HG03521 (cell line): Measurements from ENCODE around the gene C17orf67.
A peak's percentile ranks its signal among the peaks of the same experiment; 100 is the strongest.

Experiments used
- ATAC-seq: cut with Tn5 transposase; IDR thresholded peaks from one replicate; pipeline ENCODE4 v1.9.1; 2021; ENCODE audit warnings: mild to moderate bottlenecking, moderate library complexity; ENCODE audit not compliant: unreplicated experiment

C17orf67 gene

DNA sequence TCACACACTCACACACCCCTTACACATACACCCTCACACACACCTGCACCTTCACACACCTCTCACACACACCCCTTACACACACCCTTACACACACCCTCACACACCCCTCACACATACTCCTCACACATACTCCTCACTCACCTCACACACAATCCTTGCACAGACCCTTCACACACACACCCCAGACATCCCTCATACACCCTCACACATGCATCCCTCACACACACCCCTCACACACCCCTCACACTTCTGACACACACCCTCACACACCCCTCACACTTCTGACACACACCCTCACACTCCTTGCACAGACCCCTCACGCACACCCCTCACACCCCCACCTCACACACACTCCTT lies 23.9 kb downstream of the C17orf67 start:
- no peak for ATAC-seq

GRCh38 chr17:56809106-56809819 lies 24.5 kb downstream of the C17orf67 start:
- ATAC-seq = no peak

DNA sequence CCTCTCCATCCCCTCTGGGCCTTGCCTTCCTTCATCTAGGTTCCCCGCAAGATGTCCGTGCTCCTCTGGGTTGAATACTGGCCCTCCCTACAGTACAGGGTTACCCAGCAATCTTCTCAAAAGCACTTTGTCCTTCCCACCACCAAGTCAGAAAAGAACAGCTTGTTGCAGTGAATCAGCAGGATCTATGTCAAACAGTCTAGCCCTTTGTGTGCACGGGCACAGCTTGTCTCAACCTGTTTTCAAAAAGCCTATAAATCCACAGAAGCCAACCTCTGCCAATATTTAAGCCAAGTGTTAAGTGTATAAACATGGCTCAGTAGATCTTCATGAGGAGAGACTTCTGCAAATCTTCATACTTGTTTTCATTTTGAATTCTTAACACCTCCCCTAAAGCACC lies 25.2 kb downstream of the C17orf67 start:
- no peak for ATAC-seq

GRCh38 chr17:56807723-56808122 lies 26.0 kb downstream of the C17orf67 start:
- no peak for ATAC-seq

GRCh38 chr17:56806949-56807348 lies 26.8 kb downstream of the C17orf67 start:
- no peak for ATAC-seq

DNA sequence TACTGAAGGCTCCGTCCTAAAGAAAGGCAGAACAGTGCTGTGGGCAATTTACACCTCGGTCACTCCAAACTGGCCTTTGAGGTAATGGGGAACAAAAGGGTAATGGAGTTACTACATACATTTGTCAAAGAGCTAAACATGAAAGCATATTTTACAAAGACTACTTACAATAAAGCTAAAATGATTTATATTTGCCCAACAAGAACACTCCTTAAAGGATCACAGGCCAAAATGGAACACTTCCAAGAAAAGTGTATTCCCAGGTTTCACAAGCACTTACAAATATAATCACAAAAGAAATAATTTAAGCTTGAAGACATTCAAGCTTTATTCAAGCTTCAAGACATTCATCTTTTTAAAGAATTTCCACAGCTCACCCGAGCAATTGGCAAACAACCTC lies 29.3 kb downstream of the C17orf67 start:
- no peak for ATAC-seq

GRCh38 chr17:56803071-56803470 lies 30.6 kb downstream of the C17orf67 start:
- no peak for ATAC-seq

GRCh38 chr17:56801459-56802178 lies 32.1 kb downstream of the C17orf67 start:
- no peak for ATAC-seq

GRCh38 chr17:56798916-56799315 lies 34.8 kb downstream of the C17orf67 start:
- no peak for ATAC-seq

DNA sequence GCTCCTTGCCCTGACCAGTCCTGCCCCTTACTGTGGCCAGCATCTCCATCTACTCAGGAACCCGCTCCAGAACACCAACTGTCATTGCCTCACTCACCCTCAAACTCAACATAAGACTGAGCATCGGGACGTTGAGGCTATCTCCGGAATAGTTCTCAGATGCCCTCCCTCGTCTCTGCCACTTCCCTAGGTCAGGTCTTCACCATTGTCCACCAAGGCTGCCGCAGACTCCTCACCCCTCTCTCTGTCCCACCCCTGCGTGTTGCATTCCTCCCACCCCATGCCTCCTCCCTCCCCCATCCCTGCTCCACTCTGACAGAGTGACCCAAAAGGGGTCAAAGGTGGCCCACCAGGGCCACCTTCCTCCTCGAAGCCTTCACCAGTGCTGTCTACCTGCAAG lies 37.2 kb downstream of the C17orf67 start:
- ATAC-seq = no peak

DNA sequence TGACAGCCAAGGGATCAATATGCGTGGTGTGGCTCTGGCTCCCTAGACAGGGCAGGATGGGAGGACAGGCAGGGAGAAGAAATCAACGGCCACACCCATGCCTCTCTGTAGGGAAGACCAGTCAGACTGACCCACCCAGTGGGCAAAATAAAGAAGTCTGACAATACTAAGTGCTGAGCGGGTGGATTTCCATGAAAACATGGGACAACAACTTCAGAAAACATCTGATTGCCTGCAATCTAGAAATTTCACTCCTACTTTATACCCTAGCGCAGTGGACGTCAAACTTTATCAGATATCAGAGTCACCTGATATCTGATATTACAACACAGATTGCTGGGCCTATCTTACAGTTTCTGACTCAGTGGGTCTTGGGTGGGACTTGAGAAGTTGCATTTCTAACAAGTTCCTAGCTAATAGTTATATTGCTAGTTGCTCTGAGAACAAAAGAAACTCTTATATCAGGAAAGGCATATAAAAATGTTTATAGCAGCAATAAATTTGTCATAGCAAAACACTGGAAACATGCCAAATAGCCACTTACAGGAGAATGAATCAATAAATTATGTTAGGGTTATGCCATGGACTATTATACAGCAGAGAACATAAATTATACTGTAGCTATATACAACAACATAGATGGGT lies 38.4 kb downstream of the C17orf67 start:
- no peak for ATAC-seq

DNA sequence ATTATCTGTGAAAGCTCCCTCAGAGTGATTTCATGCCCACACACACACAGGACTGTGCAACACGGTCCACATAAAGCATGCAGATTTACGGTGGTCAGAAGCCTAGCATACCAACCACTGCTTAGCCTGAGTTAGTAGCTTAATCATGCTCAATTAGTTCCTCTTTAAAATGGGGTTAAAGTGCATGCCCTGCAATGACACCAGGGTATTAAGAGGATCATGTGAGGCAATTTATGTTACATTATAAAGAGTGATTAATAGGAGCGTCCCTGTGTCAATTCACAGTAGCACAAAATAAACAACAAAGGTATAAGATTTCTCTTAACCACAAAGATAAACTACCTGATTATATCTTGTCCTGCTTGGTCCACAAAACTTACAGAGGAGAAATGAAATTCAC lies 39.8 kb downstream of the C17orf67 start:
- no peak for ATAC-seq

DNA sequence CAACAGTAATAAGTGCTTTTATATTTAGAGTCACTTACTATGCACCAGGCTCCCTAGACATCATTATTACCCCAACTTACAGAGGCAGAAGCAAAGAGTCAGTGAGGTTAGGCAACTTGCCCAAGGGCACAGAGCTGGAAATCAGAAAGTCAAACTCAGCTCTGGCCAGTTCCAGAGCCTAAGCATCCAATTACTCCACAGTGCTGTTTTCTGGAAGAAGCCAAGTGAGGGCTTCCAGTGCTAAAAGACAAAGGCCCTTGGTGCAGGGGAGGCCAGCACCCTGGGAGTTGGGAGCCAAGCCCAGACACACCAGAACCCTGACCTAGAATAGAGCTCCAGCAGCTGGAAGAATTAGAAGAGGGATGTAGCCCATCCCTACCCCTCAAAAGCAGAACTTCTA lies 40.2 kb downstream of the C17orf67 start:
- ATAC-seq = no peak

GRCh38 chr17:56792267-56792666 lies 41.5 kb downstream of the C17orf67 start:
- no peak for ATAC-seq

GRCh38 chr17:56786989-56787482 lies 46.7 kb downstream of the C17orf67 start:
- peak; percentile 64 for ATAC-seq

- ATAC-seq = no peak
Measured at GRCh38 chr17:56785997-56786680, 47.6 kb downstream of the C17orf67 start.

GRCh38 chr17:56785405-56785804 lies 48.3 kb downstream of the C17orf67 start:
- ATAC-seq = no peak

- ATAC-seq = no peak
Measured at GRCh38 chr17:56782338-56782737, 51.4 kb downstream of the C17orf67 start.

GRCh38 chr17:56781906-56782305 lies 51.8 kb downstream of the C17orf67 start:
- ATAC-seq = no peak

DNA sequence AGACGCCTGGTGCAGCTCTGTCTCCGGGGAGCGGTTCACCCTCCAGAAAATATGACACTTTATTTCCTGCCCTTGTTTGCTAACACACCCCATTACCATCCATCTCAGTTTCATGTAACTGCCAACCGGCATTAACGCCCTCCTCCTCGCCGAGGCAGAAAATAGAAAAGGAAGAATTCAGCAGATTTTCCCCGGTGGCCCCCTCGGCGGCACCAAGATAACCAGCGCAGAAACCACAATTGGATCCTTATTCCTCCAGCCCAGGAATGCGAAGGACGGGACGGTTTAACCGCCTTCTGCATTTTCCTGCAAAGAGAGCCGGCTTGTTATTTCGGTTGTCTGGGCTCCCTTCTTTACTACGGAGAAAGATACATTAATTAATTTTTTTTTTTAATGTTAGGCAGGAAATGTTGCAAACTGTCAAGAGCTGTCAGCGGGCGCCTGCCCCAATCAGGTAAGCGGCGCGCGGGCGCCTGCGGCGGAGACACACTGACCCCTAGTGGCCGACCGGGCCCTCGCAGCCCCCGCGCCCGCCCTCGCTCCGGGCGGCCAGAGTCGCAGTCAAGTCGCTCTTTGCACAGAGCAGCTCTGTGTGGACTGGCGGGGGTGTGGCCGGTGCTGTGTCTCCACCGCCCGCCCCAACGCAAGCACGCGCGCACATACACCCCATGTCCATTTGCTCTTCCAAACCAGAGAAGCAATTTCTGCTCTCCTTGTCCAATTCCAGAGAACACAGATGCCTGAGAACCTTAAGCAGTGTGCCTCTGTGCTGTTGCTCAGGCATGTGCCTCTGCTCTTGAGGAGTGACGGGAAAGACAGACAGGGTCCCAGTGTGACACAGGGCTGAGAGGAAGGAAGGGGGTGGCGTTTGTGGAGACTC lies 53.6 kb downstream of the C17orf67 start:
- ATAC-seq = peak; percentile 98
